ENCODE measurements around the gene MASTL.
"Not testable (repeated sequence)": the region's sequence is repeated elsewhere in the genome, so short reads cannot be mapped to it uniquely, and the experiment has no call there.

MASTL gene

DNA sequence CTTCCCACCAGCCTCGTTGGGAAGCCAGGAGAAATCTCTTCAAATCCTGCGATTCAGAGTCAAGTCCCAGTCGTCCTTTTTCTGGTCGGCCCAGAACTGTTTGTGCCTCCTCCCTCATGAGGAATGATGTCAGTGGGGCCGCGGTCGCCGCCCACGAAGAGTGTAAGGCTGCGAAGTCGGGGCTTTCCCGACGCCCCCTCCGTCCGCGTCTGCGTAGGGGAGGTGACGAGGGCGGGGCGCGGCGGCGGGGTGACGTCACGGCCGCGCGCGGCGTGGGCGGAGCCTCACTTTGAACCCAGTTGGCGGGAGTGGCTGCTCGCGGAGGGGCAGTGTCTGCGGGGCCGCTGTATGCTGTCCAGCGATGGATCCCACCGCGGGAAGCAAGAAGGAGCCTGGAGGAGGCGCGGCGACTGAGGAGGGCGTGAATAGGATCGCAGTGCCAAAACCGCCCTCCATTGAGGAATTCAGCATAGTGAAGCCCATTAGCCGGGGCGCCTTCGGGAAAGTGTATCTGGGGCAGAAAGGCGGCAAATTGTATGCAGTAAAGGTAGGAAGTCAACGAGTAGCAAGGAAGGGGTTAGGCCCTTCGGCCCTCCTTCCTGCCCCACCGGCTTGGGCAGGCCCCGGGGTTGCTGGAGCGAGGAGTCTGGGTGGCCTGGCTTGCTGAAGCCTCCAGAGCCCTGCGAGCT is at the start of gene MASTL:
TSS of gene MASTL (plus strand) at position 287 of the 689 bp plus-strand sequence. CDS start at position 362, 75 bp downstream.
- peak; percentile 88 to 91 (median 90) for DNase-seq (ENCODE audit: low read depth in 3 of 3)

DNA sequence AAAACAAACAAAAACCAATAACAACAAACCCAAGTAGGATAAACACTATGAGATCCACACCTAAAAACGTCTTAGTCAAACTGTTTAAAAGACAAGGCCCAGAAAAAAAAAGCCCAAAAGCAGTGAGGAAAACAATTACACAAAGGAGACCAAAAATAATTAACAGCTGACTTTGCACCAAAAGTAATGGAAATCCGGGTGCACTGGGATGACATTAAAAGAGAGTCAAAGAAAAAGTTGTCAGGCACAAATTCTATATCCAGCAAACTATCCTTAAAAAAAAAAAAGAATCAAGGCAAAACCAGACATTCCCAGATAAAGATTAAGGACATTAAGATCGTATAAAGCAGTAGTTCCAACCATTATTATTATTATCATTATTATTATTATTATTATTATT is 47.0 kb upstream of the MASTL start:
- no peak for DNase-seq (ENCODE audit: low read depth in 3 of 3)

DNA sequence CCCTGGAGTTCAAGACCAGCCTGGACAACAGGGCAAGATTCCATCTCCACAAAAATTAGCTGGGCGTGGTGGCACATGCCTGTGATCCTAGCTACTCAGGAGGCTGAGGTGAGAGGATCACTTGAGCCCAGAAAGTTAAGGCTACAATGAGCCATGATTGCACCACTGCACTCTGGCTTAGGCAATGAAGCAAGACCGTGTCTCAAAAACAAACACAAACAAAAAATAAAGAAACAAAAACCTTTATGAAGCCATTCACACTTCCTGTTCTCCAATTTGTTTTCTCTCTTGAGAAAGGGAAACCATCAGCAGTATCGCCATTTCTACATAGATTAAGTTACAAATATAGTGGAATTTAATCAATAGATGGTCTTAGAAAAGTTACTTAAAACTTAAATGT is 20.8 kb upstream of the MASTL start:
- DNase-seq (ENCODE audit: low read depth in 3 of 3): no peak

DNA sequence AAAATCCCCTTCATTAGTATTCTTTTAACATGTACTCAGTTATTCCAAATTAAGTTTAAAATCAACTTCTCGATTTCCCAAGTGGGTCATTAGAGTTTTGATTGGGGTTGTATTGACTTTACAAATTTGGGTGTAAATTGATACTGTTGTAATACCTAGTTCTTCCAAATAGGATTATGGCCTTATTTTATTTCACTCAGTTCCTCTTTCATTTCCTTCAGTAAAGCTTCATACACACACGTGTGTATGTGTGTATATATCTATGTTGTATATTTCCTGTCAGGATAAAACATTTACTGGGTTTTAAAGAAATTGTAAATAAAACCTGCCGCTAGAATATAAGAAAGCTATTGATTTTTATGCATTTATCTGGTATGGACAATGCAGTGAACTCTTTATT is 16.9 kb upstream of the MASTL start:
- DNase-seq (ENCODE audit: low read depth in 3 of 3): no peak

DNA sequence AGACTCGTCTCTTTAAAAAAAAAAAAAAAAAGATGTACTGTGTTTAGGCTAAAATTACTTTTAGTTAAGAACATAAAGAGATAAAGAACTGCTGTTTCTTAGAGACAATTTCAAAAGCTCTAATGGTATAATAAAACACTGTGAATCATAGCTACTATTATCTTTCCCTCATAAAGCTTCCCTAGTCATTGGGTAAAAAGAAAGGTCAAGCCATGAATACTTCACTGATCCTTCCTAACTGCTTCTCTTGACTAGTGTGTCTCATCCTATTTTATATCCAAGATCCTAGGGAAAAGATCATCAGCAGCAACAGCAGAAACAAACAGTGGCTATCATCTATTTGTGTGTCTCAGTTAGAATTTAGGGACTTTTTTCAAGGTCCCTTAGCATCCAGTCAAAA is 11.5 kb upstream of the MASTL start:
- no peak for DNase-seq (ENCODE audit: low read depth in 3 of 3)

DNA sequence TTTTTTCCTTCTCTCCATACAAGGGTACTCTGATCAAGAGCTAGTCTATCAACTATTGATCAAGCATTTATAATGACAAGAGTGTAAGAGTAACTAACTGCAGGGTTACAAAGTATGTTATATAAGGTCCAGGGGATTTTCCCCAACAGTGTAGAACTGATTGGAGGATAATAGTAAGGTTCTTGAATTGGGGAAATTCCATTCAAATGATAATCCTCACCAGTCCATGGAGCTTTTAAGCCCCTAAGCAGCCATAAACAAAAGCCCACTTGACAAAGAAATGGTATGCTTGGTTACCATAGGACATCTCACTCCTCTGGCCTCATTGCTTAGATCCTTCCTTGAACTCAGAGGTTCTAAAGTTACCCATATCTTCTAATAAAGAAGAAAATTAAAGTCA is 9.2 kb upstream of the MASTL start:
- DNase-seq (ENCODE audit: low read depth in 3 of 3): no peak

DNA sequence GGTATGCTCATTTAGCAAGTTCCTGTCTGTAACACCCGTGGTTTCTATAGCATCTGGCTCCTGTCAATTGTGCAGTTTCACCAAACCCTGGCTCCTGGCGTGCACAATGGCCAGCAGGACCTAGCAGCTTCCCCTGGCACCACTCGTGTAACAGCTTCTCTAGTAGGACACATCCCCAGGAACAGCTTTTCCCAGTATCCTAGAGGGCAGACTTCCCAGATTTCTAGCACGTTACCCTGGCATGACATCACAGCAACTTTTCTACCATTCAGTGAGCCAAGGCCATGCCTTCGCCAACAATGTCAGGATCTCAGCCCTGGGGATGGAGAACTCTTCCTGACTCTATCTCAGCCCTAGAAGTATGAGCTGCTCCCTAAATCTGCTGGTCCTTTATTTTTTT is 7.5 kb upstream of the MASTL start:
- no peak for DNase-seq (ENCODE audit: low read depth in 3 of 3)

DNA sequence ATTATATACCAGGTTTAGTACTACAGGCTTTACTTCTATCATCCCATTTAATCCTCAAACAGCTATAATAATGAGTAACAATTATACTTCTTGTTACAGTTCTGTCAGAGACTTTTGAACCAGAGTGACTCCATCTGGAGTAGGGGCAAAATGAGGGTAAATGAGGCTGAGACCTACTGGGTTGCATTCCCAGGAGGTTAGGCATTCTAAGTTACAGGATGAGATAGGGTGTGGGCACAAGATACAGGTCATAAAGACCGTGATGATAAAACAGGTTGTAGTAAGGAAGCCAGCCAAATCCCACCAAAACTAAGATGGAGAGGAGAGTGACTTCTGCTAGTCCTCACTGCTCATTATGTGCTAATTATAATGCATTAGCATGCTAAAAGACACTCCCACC is 4.9 kb upstream of the MASTL start:
- DNase-seq (ENCODE audit: low read depth in 3 of 3): no peak

DNA sequence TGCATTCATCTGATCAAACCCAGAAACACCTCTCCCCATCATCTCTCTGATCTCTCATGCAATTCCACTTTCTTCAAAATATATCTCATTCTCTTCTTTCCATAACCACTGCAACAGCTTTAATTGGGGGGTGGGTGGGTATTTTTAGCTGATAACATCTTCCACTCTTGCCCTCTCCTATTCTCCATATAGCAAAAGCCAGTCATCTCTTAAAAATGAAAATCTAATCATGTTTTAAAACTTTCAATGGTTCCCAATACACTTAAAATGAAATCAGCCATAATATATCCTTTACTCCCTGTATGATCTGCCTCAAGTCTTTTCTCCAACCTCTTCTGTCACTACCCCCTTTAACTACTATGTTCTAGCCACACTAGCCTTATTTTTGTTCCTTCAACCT is 2.5 kb upstream of the MASTL start:
- no peak for DNase-seq (ENCODE audit: low read depth in 3 of 3)

DNA sequence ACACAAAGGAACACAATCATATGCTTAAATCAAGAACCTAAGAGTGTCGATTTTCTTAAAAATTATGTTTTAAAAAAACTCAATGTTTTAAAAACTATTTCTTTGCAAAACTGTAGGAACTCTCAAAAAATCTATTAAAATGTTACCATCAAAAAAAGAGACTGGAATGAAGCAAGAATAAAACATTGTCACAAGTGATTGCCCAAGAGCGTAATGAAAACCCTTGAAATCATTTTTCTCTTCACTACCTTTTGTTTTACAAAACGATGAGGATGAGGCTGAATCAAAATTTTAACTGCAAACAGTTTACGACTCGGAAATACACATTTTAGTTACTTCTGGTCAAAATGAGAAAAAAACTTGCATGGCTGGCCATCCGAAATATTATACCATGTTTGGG is 1.8 kb upstream of the MASTL start:
- no peak for DNase-seq (ENCODE audit: low read depth in 3 of 3)

DNA sequence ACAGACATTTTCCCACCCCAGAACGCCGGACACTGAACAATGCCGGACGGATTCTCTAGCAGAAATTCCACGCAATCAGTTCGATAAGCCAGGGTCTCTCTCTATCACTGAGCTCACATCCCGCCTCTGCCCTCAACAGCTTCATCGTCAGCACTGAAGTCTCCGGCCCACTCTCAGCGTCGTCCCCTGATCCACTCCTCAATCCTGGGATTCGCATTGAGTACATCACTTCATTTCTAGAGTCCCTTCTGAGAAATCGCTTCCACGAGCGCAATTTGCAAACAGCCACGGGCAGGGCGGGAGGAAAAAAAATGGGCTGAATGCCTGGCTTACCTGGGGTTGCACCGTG is 1.3 kb upstream of the MASTL start:
- DNase-seq (ENCODE audit: low read depth in 3 of 3): peak in 2 of 3 experiments; percentile 1 to 3

DNA sequence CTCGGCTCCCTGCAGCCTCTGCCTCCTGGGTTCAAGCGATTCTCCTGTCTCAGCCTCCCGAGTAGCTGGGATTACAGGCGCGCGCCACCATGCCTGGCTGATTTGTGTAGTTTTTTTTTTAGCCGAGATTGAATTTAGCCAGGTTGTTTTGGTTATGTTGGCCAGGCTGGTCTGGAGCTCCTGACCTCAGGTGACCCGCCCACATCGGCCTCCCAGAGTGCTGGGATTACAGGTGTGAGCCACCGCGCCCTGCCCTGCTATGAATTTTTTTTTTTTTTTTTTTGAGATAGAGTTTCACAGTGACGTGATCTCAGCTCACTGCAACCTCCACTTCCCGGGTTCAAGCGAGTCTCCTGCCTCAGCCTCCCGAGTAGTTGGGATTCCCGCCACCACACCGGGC is 1.4 kb downstream of the MASTL start:
- not testable (repeated sequence) for DNase-seq (ENCODE audit: low read depth in 3 of 3)

DNA sequence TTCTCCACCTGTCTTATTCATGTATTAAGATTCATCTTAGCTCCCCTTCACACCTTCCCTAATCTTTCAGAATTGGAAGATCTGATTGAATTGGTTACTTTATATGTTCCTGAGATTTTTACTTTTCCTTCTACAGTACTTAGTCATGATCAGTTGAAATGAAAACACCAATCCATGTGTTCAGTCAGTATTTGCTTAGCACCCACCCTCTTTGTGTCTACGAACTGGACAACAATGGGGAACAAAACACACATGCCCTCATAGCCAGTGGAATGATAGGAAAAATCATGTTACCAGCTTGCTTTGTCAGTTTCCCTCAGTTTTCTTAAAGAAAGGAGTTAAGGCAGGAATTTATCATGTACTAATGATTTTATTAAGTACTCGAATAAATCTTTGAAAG is 2.0 kb downstream of the MASTL start:
- DNase-seq (ENCODE audit: low read depth in 3 of 3): no peak

DNA sequence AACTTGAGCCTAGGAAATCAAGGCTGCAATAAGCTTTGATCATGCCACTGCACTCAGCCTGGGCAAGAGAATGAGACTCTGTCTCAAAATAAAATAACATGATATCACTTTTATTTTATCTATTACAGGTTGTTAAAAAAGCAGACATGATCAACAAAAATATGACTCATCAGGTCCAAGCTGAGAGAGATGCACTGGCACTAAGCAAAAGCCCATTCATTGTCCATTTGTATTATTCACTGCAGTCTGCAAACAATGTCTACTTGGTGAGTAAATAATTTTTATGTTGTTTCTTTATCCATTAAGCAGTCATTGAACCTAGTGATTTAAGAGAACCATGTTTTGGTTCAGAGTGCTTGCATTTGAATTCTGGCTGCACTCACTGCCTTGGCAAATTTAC is 3.3 kb downstream of the MASTL start:
- DNase-seq (ENCODE audit: low read depth in 3 of 3): no peak

DNA sequence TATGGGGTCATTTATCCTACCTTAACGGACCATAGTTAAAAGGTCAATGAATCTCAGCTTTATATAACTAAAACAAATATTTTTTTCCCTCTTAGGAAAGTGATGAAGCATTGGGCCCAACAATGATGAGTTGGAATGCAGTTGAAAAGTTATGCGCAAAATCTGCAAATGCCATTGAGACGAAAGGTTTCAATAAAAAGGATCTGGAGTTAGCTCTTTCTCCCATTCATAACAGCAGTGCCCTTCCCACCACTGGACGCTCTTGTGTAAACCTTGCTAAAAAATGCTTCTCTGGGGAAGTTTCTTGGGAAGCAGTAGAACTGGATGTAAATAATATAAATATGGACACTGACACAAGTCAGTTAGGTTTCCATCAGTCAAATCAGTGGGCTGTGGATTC is 14.7 kb downstream of the MASTL start:
- DNase-seq (ENCODE audit: low read depth in 3 of 3): no peak

DNA sequence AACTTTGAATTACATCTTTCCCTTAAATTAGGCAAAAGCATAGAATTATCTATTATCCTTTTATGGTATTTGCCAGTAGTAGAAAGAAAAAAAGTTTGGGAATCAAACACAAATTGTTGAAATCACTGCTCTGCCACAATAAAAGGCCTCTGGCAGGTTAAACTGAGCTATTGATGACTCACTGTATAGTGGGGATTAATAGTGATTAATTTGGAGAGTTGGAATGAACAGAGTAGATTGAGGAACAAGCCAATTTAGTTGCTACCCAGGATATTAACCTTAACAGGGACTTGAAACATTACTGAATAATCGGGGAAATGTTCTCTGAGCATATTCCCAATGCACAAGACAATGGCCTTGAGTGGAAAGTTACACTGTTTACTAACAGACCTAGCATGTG is 33.1 kb downstream of the MASTL start:
- no peak for DNase-seq (ENCODE audit: low read depth in 3 of 3)

DNA sequence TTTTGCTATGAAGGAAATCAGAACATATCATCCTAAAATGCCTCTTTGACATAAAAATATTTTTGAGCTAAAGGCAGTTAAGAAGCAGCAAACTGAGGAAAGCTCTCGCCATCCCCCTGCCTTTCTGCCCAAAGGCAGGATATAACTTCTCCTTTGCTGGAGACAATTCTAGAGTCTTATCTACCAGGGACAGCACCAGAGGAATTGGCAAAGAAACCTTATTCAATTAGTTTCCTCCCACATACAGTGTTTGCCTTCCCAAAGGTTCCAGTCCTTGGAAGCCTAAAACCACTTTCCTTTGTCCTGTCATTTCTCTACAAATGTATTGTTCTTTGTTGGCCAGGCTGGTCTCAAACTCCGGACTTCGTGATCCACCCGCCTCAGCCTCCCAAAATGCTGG is 33.7 kb downstream of the MASTL start:
- DNase-seq (ENCODE audit: low read depth in 3 of 3): no peak

DNA sequence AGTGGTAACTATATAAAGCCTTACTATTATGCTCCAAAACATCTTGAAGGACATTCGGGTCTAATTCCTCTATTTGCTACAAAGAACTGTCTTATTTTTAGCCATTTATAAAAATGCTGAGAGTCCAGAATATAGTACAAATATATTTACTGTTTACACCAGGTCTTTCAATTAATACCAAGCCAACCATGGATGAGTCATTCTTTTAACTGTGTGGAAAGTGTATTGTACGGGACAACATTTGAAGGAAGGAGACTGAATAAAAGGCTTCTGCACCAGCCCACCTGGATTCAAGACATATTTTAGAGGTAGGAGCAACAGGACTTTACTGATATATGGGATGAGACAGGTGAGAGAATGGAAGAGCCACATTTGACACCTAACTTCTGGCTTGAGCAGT is 35.4 kb downstream of the MASTL start:
- DNase-seq (ENCODE audit: low read depth in 3 of 3): no peak

DNA sequence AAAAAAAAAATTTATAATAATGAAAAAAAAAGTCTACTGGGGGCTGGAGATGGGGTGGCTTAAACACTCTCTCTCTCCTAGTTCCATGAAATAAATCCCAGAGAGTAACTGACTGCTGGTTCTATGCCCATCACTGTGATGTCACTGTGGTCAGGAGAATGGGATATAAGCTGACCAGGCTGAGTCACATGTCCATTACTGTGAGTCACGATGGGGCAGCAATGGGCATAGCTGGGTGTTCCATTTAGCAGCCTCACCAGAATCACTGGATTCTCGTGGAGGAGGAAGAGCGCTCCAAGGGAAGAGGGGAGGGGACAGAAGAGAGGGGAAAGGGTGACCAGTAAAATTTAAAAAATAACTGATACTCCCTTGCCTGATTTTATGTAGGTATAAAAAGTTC is 37.1 kb downstream of the MASTL start:
- no peak for DNase-seq (ENCODE audit: low read depth in 3 of 3)

DNA sequence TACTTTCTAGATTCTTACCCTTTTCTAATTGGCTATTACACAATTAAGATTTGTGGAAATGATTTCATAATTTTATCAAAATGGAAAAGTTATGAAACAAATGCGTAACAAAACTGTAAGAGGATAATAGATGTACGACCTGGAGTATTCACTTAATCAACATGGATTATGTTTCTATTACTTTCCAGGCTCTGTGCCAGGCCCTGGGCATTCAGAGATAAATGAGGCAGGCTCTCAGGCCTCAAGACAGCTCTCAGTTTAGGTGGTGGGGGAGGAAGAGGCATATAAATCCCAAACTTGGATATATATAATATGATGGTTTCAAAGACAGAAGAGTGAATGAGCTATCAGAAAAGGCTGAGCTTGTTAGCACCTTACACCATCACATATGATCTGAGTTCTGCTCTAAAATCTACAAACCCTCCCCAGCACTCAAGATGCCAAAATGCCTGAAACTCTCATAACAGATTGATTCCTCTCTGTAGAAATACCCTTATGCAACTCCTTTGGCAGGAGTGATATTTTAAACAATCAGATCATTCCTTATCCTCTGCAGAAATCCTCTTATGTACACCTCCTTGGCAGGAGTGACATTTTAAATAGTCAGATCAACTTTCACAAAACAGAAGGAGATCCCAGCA is 42.9 kb downstream of the MASTL start:
- no peak for DNase-seq (ENCODE audit: low read depth in 3 of 3)

DNA sequence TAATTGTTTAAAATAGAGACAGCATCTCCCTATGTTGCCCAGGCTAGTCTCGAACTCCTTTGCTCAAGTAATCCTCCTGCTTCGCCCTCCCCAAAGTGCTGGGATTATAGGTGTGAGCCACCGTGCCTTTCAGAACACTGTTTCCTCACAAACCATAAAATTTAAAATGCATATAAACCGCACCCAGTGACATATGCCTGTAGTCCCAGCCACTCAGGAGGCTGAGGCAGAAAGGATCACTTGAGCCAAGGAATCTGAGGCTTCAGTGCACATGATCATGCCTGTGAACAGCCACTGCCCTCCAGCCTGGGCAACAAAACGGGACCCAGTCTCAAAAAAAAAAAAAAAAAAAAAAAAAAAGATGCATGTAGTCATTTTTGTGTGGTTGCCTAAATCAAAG is 48.7 kb downstream of the MASTL start:
- no peak for DNase-seq (ENCODE audit: low read depth in 3 of 3)

DNA sequence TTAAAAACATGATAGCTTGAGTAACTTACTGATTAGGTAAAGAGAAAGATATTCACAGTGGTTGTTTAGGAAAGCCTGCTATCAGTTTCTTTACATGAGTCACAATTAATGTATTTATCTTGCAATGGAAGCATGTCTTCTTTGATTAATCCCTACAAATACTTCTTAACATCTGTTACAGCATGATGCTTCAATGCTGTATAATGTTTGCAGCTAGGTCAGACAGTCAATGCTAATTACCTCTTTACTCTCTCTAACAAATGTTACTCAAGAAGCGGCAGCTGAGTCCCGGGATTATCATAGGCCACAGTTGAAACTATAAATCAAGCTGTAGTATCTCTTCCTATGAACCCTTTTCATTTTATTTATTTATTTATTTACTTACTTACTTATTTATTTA is 52.2 kb downstream of the MASTL start:
- no peak for DNase-seq (ENCODE audit: low read depth in 3 of 3)

DNA sequence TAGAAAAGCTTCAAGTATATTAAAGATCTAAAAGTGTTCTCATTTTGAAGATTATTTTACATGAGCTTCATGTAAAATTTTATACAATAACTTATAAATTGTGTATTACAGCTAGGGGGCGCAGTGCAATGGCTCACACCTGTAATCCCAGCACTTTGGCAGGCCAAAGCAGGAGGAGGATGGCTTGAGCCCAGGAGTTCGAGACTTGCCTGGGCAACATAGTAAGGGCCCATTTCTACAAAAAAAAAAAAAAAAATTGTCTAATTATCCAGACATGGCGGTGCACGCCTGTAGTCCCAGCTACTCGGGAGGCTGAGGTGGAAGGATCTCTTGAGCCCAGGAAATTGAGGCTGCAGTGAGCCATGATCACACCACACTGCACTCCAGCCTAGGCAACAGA is 68.8 kb downstream of the MASTL start:
- peak in 2 of 3 experiments; percentile 14 to 29 for DNase-seq (ENCODE audit: low read depth in 3 of 3)

DNA sequence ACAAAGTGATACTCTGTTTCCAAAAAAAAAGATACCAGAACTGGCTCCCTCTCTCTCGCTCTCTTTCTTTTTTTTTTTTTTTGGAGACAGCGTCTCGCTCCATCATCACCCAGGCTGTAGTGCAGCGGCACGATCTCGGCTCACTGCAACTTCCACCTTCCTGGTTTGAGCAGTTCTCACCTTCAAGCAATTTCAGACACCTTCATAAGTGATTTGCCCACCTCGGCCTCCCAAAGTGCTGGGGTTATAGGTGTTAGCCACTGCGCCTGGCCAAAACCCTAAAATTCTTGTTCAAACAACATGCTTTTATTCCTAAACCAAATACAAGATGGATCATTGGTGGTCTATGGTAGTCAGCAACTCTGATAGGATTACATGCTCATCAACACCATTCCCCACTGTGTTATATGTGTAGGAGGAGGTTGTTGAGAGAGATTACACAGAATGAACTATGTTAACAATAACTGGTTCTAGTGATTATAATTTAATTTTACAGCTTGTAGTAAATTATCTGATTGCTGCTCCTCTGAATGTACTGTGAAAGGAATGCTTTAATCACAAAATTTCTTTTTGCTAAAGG is 69.9 kb downstream of the MASTL start:
- no peak for DNase-seq (ENCODE audit: low read depth in 3 of 3)

All from stimulated activated CD4-positive, alpha-beta T cell treated with anti-CD3 and anti-CD28 coated beads, TNF-alpha, amount 100 ng/mL, for 4 hours (primary cell).